Gastrocnemius medialis (tissue), 4 donors: Measurements from ENCODE around the gene GIMAP5.

Experiments used
- POLR2A ChIP-seq, 2 donors: fragments of 450-650 bp; IDR thresholded peaks; one replicate each; pipeline ENCODE4 v1.6.1; 2017; ENCODE audit warnings: antibody characterized with exemption in 2 of 2, mild to moderate bottlenecking in 2 of 2, moderate library complexity in 2 of 2
- TF ChIP-seq, protein P1 (sequence below), 5 experiments: fragments of 450-650 bp in 3 of 5; fragments of 200-600 bp in 2 of 5; sonication (generic) in 2 of 5; IDR thresholded peaks in 4 of 5; conservative IDR thresholded peaks in 1 of 5; 1 replicate in 4 of 5; 2 replicates in 1 of 5; pipeline ENCODE4 v1.5.1; 2016 to 2019; ENCODE audit warnings: antibody characterized with exemption in 5 of 5, mild to moderate bottlenecking in 3 of 5, moderate library complexity in 3 of 5

DNA sequence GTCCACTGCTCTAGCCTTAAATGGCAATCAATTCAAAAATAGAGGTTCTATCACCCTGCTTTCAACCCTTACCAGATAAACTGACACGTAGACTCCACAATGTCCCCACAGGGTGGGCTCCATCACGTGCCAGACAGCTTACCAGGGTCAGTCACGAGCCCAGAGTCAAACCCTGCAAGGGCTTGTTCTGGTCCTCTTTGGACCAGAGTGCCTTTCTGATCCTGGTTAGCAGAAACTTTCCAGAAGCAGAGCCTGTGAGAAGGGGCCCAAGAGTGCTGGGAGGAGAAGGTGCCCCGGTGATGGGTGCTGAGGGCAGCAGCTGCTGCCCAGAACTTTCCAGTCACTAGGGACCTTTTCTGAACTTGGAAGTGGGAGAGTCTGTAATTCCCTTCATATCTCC lies 354 bp upstream of the GIMAP5 start:
- TF ChIP-seq, protein P1, sequence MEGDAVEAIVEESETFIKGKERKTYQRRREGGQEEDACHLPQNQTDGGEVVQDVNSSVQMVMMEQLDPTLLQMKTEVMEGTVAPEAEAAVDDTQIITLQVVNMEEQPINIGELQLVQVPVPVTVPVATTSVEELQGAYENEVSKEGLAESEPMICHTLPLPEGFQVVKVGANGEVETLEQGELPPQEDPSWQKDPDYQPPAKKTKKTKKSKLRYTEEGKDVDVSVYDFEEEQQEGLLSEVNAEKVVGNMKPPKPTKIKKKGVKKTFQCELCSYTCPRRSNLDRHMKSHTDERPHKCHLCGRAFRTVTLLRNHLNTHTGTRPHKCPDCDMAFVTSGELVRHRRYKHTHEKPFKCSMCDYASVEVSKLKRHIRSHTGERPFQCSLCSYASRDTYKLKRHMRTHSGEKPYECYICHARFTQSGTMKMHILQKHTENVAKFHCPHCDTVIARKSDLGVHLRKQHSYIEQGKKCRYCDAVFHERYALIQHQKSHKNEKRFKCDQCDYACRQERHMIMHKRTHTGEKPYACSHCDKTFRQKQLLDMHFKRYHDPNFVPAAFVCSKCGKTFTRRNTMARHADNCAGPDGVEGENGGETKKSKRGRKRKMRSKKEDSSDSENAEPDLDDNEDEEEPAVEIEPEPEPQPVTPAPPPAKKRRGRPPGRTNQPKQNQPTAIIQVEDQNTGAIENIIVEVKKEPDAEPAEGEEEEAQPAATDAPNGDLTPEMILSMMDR (IDR thresholded peaks at IDR 0.05 in 4 of 5, conservative IDR thresholded peaks at IDR 0.05 in 1 of 5) = no peak
- TF ChIP-seq POLR2A (IDR thresholded peaks at IDR 0.05) = no peak
